Parathyroid adenoma (tissue), 2 donors: ENCODE data around the gene LTBP2.

Experiments used
- H2AFZ ChIP-seq: fragments of 300-600 bp; sonication (generic); one replicate; pipeline ENCODE4 v1.7.0; 2017; ENCODE audit warnings: antibody characterized with exemption, mild to moderate bottlenecking
- H3K27ac ChIP-seq: fragments of 300-600 bp; sonication (generic); one replicate; pipeline ENCODE4 v1.7.0; 2017
- H3K27me3 ChIP-seq: fragments of 300-600 bp; sonication (generic); one replicate; pipeline ENCODE4 v1.7.0; 2017; ENCODE audit warnings: low read length; ENCODE audit not compliant: control insufficient read depth, insufficient read depth
- H3K36me3 ChIP-seq: fragments of 300-600 bp; sonication (generic); one replicate; pipeline ENCODE4 v1.7.0; 2017; ENCODE audit warnings: low read length; ENCODE audit not compliant: control insufficient read depth, insufficient read depth
- H3K4me1 ChIP-seq: fragments of 300-600 bp; sonication (generic); one replicate; pipeline ENCODE4 v1.7.0; 2017; ENCODE audit warnings: control low read depth
- H3K4me2 ChIP-seq: fragments of 300-600 bp; sonication (generic); one replicate; pipeline ENCODE4 v1.7.0; 2017; ENCODE audit warnings: low read length
- H3K4me3 ChIP-seq: fragments of 300-600 bp; sonication (generic); one replicate; pipeline ENCODE4 v1.7.0; 2017; ENCODE audit warnings: low read depth, low read length
- H3K79me2 ChIP-seq: fragments of 300-600 bp; sonication (generic); one replicate; pipeline ENCODE4 v1.7.0; 2017; ENCODE audit warnings: control low read depth
- H3K9ac ChIP-seq: fragments of 300-600 bp; sonication (generic); one replicate; pipeline ENCODE4 v1.7.0; 2017; ENCODE audit warnings: mild to moderate bottlenecking
- H3K9me3 ChIP-seq: fragments of 300-600 bp; sonication (generic); one replicate; pipeline ENCODE4 v1.7.0; 2017; ENCODE audit warnings: low read length; ENCODE audit not compliant: control insufficient read depth
- TF ChIP-seq, protein P1 (sequence below): fragments of 300-600 bp; sonication (generic); IDR thresholded peaks from one replicate; pipeline ENCODE4 v1.7.0; 2017; ENCODE audit warnings: antibody characterized with exemption, mild to moderate bottlenecking
- donor health status: primary hyperparathyroidism.

The LTBP2 gene

DNA sequence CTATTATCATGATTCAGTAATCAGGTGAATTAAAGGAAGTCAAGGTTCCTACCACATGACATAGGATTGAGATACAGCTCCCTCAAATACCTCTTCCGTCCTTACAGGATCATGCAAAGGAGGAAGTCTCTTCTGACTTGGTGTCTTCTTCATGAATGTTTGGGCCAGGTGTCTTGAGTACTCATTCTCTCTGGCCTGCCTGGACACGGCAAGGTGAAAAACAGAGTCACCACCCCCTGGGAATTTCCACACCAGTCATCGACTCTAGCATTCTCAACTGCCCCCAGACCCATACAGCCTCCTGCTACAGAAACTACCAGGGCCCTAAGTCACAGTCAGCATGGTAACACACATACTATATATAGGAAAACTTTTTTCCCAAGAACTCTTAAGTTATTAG is 44.9 kb upstream of the LTBP2 start:
- no peak overlapping the region for H3K27ac ChIP-seq
- no peak overlapping the region for H3K4me3 ChIP-seq
- H3K9ac ChIP-seq: no peak overlapping the region
- TF ChIP-seq, protein P1, sequence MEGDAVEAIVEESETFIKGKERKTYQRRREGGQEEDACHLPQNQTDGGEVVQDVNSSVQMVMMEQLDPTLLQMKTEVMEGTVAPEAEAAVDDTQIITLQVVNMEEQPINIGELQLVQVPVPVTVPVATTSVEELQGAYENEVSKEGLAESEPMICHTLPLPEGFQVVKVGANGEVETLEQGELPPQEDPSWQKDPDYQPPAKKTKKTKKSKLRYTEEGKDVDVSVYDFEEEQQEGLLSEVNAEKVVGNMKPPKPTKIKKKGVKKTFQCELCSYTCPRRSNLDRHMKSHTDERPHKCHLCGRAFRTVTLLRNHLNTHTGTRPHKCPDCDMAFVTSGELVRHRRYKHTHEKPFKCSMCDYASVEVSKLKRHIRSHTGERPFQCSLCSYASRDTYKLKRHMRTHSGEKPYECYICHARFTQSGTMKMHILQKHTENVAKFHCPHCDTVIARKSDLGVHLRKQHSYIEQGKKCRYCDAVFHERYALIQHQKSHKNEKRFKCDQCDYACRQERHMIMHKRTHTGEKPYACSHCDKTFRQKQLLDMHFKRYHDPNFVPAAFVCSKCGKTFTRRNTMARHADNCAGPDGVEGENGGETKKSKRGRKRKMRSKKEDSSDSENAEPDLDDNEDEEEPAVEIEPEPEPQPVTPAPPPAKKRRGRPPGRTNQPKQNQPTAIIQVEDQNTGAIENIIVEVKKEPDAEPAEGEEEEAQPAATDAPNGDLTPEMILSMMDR: no peak
- H3K4me2 ChIP-seq: no peak overlapping the region
- no peaks in the 10 kb centered on the region for H3K9me3 ChIP-seq
- no peak overlapping the region for H2AFZ ChIP-seq
- no peaks in the 10 kb centered on the region for H3K79me2 ChIP-seq
- no peaks in the 10 kb centered on the region for H3K27me3 ChIP-seq
- H3K36me3 ChIP-seq: no peaks in the 10 kb centered on the region
- peaks cover 3% of the 10 kb centered on the region for H3K4me1 ChIP-seq

DNA sequence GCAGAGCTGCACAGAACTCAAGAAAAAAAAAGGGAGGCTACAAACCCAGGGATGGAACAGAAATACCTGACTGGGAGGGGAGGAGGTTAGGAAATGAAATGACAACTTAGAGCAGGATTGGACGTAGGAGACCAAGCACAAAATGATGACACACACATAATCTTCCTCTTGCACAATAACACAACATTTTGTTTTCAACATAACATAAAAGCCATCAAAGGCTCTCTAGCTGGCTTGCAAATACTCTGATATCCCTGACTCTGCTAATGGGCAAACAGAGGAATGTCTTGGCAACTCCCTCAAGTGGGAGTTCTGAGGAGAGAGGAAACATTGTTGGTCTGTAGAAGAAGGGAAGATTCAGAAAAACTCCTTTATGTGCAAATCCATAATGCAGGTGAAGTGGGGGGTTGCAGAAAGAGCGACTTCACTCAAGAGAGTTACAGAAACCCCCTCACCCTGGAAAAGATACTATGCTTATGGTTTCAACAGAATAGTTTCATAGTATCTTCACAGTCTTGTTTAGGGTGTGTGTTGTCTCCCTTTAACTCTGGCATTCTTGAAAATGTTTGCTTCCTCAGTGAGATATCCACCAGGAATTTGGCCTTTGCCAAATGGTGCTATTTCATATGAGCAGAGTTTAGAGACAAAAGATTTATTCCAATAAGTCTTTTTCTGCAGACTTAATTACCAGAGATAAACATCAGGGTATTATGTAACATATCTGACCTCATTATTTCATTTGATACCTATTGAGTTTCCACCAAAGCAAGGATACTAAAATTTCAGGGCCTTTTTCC is 43.8 kb upstream of the LTBP2 start:
- Histone ChIP-seq H3K36me3 (no peaks in the 10 kb centered on the region), H3K9ac (no peak overlapping the region), H3K79me2 (no peaks in the 10 kb centered on the region), H3K4me2 (no peak overlapping the region), H3K27ac (no peak overlapping the region), H3K27me3 (no peaks in the 10 kb centered on the region), H2AFZ (no peak overlapping the region), H3K9me3 (no peaks in the 10 kb centered on the region), H3K4me1 (peaks cover 3% of the 10 kb centered on the region), H3K4me3 (no peak overlapping the region)
- TF ChIP-seq, protein P1: no peak

DNA sequence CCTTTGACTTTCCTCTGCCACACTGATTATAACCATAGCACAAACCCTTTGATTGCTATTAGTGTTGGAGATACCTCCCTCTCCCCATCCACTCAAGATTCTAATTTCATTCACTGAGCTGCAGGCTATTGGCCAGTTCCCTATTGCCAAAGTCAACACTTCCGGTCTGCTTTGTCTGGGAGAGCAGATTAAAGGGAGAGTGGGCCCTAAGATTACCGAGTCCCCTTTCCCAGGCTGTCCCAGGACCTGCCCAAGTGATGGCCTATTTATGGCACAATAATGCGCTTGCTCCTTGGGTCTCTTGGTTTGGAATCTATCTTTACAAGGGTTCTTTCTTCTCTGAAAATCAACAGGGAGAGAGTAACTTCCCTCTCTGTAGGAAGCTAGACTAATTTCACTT is 42.9 kb upstream of the LTBP2 start:
- no peak overlapping the region for H3K9ac ChIP-seq
- TF ChIP-seq, protein P1: no peak
- H3K4me1 ChIP-seq: peaks cover 3% of the 10 kb centered on the region
- no peaks in the 10 kb centered on the region for H3K9me3 ChIP-seq
- no peaks in the 10 kb centered on the region for H3K79me2 ChIP-seq
- no peak overlapping the region for H2AFZ ChIP-seq
- H3K27ac ChIP-seq: no peak overlapping the region
- H3K4me3 ChIP-seq: no peak overlapping the region
- H3K36me3 ChIP-seq: no peaks in the 10 kb centered on the region
- no peak overlapping the region for H3K4me2 ChIP-seq
- H3K27me3 ChIP-seq: no peaks in the 10 kb centered on the region

DNA sequence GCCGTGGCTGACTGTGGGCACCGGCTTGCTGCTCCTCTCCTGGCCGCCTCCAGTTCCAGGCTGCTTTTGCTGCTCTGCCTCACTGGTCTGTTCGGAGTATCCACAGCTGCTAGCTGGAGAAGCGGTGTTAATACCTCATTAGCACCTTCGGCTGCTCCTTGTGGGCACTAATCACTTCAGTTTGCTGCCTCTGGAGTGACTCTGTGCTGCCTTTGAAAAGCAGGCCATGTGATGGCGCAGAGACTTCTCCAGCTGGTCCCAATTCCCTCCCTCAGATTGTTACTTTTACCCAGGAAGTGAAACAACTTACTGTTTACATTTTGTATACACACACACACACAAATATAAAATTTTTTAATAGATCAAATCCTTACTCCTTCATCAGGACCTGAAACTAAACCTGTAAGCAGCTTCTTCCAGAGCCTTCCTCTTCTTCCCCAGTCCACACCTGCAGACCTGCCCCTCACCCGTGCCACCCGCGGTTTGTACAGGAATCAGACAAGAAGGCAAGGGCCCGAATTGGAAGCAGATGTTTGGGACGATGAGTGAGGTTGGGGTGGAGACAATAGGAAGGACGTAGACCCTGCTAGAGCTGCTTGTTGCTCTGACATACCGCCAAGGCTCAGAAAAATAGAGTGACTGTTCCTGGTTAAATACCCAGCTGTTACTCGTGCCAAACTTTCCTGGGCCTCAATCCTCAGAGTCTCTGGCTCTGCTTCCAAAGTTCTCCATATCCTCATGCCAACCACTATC is 41.5 kb upstream of the LTBP2 start:
- Histone ChIP-seq H3K36me3 (no peaks in the 10 kb centered on the region), H2AFZ (no peak overlapping the region), H3K9ac (no peak overlapping the region), H3K4me1 (peaks cover 3% of the 10 kb centered on the region), H3K4me2 (no peak overlapping the region), H3K27me3 (no peaks in the 10 kb centered on the region), H3K4me3 (no peak overlapping the region), H3K79me2 (no peaks in the 10 kb centered on the region), H3K27ac (no peak overlapping the region), H3K9me3 (no peaks in the 10 kb centered on the region)
- TF ChIP-seq, protein P1: no peak
